ENCODE results near the gene CDH23.

DNA sequence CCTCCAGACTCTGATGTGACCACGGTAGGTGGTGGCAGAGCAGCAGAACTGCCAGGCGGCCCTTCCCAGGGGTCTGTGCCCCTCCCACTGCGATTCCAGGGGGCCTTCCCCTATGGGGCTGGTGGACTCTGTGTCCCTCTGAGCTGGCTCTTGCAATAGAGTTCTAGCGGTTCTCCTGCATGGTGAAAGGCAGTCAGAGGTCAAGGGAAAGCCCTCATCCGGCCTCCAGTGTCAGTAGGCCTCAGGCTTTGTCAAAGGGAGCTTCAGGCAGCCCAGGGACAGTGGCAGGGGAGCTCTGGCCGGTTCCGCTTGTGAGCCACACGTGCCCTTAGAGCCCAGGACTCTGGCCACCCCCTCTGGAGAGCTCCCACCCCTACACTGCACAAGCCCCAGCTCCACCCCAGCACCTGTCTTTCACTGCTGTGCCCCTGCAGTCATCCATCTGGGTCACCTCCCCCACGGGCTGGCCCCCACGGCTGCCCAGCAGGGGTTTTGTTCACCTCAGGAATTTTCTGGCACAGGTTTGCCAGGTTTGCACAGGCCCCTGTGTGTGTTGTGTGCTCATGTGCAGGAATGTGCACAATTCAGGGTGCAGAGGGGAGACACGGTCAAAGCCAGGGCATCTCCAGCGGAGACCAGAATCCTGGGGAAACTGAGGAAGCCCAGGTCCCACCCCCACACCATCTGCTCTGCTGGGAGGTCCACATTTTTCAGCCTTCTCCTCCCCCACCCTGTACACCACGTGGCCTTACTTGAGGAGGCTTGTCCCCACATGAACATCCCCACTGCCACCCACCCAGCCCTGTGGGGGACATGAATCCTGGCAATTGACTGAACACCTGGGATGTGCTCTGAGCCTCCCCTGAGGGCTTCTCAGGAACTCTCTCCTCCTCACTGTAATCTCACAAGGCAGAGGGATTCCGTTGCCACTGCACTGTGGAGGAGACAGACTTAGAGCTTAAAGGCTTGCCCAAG lies 299.1 kb downstream of the CDH23 start:
- TF ChIP-seq, protein P1, sequence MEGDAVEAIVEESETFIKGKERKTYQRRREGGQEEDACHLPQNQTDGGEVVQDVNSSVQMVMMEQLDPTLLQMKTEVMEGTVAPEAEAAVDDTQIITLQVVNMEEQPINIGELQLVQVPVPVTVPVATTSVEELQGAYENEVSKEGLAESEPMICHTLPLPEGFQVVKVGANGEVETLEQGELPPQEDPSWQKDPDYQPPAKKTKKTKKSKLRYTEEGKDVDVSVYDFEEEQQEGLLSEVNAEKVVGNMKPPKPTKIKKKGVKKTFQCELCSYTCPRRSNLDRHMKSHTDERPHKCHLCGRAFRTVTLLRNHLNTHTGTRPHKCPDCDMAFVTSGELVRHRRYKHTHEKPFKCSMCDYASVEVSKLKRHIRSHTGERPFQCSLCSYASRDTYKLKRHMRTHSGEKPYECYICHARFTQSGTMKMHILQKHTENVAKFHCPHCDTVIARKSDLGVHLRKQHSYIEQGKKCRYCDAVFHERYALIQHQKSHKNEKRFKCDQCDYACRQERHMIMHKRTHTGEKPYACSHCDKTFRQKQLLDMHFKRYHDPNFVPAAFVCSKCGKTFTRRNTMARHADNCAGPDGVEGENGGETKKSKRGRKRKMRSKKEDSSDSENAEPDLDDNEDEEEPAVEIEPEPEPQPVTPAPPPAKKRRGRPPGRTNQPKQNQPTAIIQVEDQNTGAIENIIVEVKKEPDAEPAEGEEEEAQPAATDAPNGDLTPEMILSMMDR (IDR thresholded peaks at IDR 0.05) = no peak
- TF ChIP-seq JUN (IDR thresholded peaks at IDR 0.05) (no peak), RFX5 (IDR thresholded peaks at IDR 0.05) (no peak), NPAS2 (CRISPR knock-in tag; IDR thresholded peaks at IDR 0.05; ENCODE audit: borderline replicate concordance) (no peak)

Measured in A549 (cell line).